Measurements from ENCODE around the gene FGF14. TPM values are rescaled to one million over a fixed set of nuclear protein-coding genes. Genes with fewer than 3 reads are reported as not detected.

FGF14 gene
- total RNA-seq, 5 donors from 2014 or later (not counting 1 experiment from before 2014, with no cell fraction given) = 0.03 TPM; not detected in 3

GRCh38 chr13:102040812-102041211, 361.0 kb downstream of the FGF14 start:
- ATAC-seq (replicated peaks in 1 of 4) (no peak), DNase-seq (no peak)
- ChIA-PET POLR2A (no interaction called here), CTCF (interaction anchor here in 1 of 2 donors (0.6 kb wide), 1 partner anchor 91 kb away, joined by 3 read pairs; no protein-coding TSS in a partner anchor)
- Mint-ChIP-seq H3K4me1 (no peaks in the 10 kb centered on the region), H3K27ac (no peak overlapping the region), H3K4me3 (no peak overlapping the region), H3K36me3 (no peaks in the 10 kb centered on the region), H3K27me3 (peaks cover 0 to 3% of the 10 kb centered on the region in 2 donors), H3K9me3 (peaks cover 0 to 4% (median 0%) of the 10 kb centered on the region in 3 donors)
- H3K36me3 ChIP-seq (ENCODE audit: control insufficient read depth in 2 of 2, extremely low read depth in 1 of 2, insufficient read depth in 1 of 2, low read length in 1 of 2) = no peaks in the 10 kb centered on the region
- no peaks in the 10 kb centered on the region for H3K4me1 ChIP-seq (ENCODE audit: control insufficient read depth in 1 of 2, extremely low read depth in 1 of 2, insufficient read depth in 2 of 2, low read length in 2 of 2)
- no peaks in the 10 kb centered on the region for H3K9me3 ChIP-seq
- H3K27me3 ChIP-seq (replicated peaks in 1 of 2; ENCODE audit: control insufficient read depth in 2 of 2, extremely low read depth in 1 of 2, insufficient read depth in 2 of 2, low read length in 1 of 2) = no peaks in the 10 kb centered on the region
- WGBS (ENCODE audit: insufficient coverage) = no CpG with 5 or more reads among the region's 2 CpGs
- H3K27ac ChIP-seq (ENCODE audit: low read length) = no peak overlapping the region
- no peak overlapping the region for H3K4me3 ChIP-seq (ENCODE audit: control insufficient read depth in 1 of 2, extremely low read depth in 1 of 2, low read length in 1 of 2)

GRCh38 chr13:102039264-102039663, 362.6 kb downstream of the FGF14 start:
- POLR2A ChIA-PET = no interaction called here
- no peak overlapping the region for H3K27ac ChIP-seq (ENCODE audit: low read length)
- CTCF ChIA-PET = no interaction called here
- Mint-ChIP-seq H3K36me3 (no peaks in the 10 kb centered on the region), H3K4me1 (no peaks in the 10 kb centered on the region), H3K27me3 (peaks cover 0 to 3% of the 10 kb centered on the region in 2 donors), H3K27ac (no peak overlapping the region), H3K9me3 (peaks cover 0 to 4% (median 0%) of the 10 kb centered on the region in 3 donors), H3K4me3 (no peak overlapping the region)
- ATAC-seq (replicated peaks in 1 of 4) = no peak
- 59% methylated on average over 4 of the region's 7 CpGs for WGBS (ENCODE audit: insufficient coverage)
- no peaks in the 10 kb centered on the region for H3K36me3 ChIP-seq (ENCODE audit: control insufficient read depth in 2 of 2, extremely low read depth in 1 of 2, insufficient read depth in 1 of 2, low read length in 1 of 2)
- no peaks in the 10 kb centered on the region for H3K4me1 ChIP-seq (ENCODE audit: control insufficient read depth in 1 of 2, extremely low read depth in 1 of 2, insufficient read depth in 2 of 2, low read length in 2 of 2)
- no peaks in the 10 kb centered on the region for H3K9me3 ChIP-seq
- no peaks in the 10 kb centered on the region for H3K27me3 ChIP-seq (replicated peaks in 1 of 2; ENCODE audit: control insufficient read depth in 2 of 2, extremely low read depth in 1 of 2, insufficient read depth in 2 of 2, low read length in 1 of 2)
- no peak overlapping the region for H3K4me3 ChIP-seq (ENCODE audit: control insufficient read depth in 1 of 2, extremely low read depth in 1 of 2, low read length in 1 of 2)
- no peak for DNase-seq

- Mint-ChIP-seq H3K4me1 (no peaks in the 10 kb centered on the region), H3K27me3 (peaks cover 0 to 3% of the 10 kb centered on the region in 2 donors), H3K4me3 (no peak overlapping the region), H3K36me3 (no peaks in the 10 kb centered on the region), H3K9me3 (peaks cover 0 to 4% (median 0%) of the 10 kb centered on the region in 3 donors), H3K27ac (no peak overlapping the region)
- ChIA-PET POLR2A (no interaction called here), CTCF (no interaction called here)
- no peaks in the 10 kb centered on the region for H3K4me1 ChIP-seq (ENCODE audit: control insufficient read depth in 1 of 2, extremely low read depth in 1 of 2, insufficient read depth in 2 of 2, low read length in 2 of 2)
- no peaks in the 10 kb centered on the region for H3K9me3 ChIP-seq
- H3K27me3 ChIP-seq (replicated peaks in 1 of 2; ENCODE audit: control insufficient read depth in 2 of 2, extremely low read depth in 1 of 2, insufficient read depth in 2 of 2, low read length in 1 of 2) = no peaks in the 10 kb centered on the region
- no peak overlapping the region for H3K27ac ChIP-seq (ENCODE audit: low read length)
- ATAC-seq (replicated peaks in 1 of 4) (no peak), DNase-seq (no peak)
- H3K4me3 ChIP-seq (ENCODE audit: control insufficient read depth in 1 of 2, extremely low read depth in 1 of 2, low read length in 1 of 2) = no peak overlapping the region
- no CpG with 5 or more reads among the region's 1 CpG for WGBS (ENCODE audit: insufficient coverage)
- H3K36me3 ChIP-seq (ENCODE audit: control insufficient read depth in 2 of 2, extremely low read depth in 1 of 2, insufficient read depth in 1 of 2, low read length in 1 of 2) = no peaks in the 10 kb centered on the region
Observed at GRCh38 chr13:102038787-102039186, 363.1 kb downstream of the FGF14 start.

GRCh38 chr13:102035969-102036368, 365.9 kb downstream of the FGF14 start:
- CTCF ChIA-PET = no interaction called here
- no peaks in the 10 kb centered on the region for H3K36me3 ChIP-seq (ENCODE audit: control insufficient read depth in 2 of 2, extremely low read depth in 1 of 2, insufficient read depth in 1 of 2, low read length in 1 of 2)
- Mint-ChIP-seq H3K27ac (no peak overlapping the region), H3K4me3 (no peak overlapping the region), H3K4me1 (no peaks in the 10 kb centered on the region), H3K9me3 (peaks cover 0 to 4% (median 0%) of the 10 kb centered on the region in 3 donors), H3K36me3 (no peaks in the 10 kb centered on the region), H3K27me3 (peaks cover 0 to 3% of the 10 kb centered on the region in 2 donors)
- H3K4me1 ChIP-seq (ENCODE audit: control insufficient read depth in 1 of 2, extremely low read depth in 1 of 2, insufficient read depth in 2 of 2, low read length in 2 of 2) = no peaks in the 10 kb centered on the region
- no peak overlapping the region for H3K27ac ChIP-seq (ENCODE audit: low read length)
- no peaks in the 10 kb centered on the region for H3K9me3 ChIP-seq
- H3K4me3 ChIP-seq (ENCODE audit: control insufficient read depth in 1 of 2, extremely low read depth in 1 of 2, low read length in 1 of 2) = no peak overlapping the region
- ATAC-seq (replicated peaks in 1 of 4) (no peak), DNase-seq (no peak)
- H3K27me3 ChIP-seq (replicated peaks in 1 of 2; ENCODE audit: control insufficient read depth in 2 of 2, extremely low read depth in 1 of 2, insufficient read depth in 2 of 2, low read length in 1 of 2) = no peaks in the 10 kb centered on the region
- POLR2A ChIA-PET = no interaction called here

GRCh38 chr13:102033857-102034331, 368.0 kb downstream of the FGF14 start:
- Histone ChIP-seq H3K27me3 (replicated peaks in 1 of 2; ENCODE audit: control insufficient read depth in 2 of 2, extremely low read depth in 1 of 2, insufficient read depth in 2 of 2, low read length in 1 of 2) (no peaks in the 10 kb centered on the region), H3K27ac (ENCODE audit: low read length) (no peak overlapping the region), H3K4me3 (ENCODE audit: control insufficient read depth in 1 of 2, extremely low read depth in 1 of 2, low read length in 1 of 2) (no peak overlapping the region), H3K36me3 (ENCODE audit: control insufficient read depth in 2 of 2, extremely low read depth in 1 of 2, insufficient read depth in 1 of 2, low read length in 1 of 2) (no peaks in the 10 kb centered on the region), H3K4me1 (ENCODE audit: control insufficient read depth in 1 of 2, extremely low read depth in 1 of 2, insufficient read depth in 2 of 2, low read length in 2 of 2) (no peaks in the 10 kb centered on the region), H3K9me3 (no peaks in the 10 kb centered on the region)
- DNase-seq (no peak), ATAC-seq (replicated peaks in 1 of 4) (no peak)
- Mint-ChIP-seq H3K36me3 (no peaks in the 10 kb centered on the region), H3K4me3 (no peak overlapping the region), H3K9me3 (no peaks in the 10 kb centered on the region), H3K4me1 (no peaks in the 10 kb centered on the region), H3K27me3 (peaks cover 0 to 4% of the 10 kb centered on the region in 2 donors), H3K27ac (no peak overlapping the region)
- CTCF ChIA-PET = no interaction called here
- 72% methylated on average over 2 of the region's 5 CpGs for WGBS (ENCODE audit: insufficient coverage)
- POLR2A ChIA-PET = no interaction called here

- POLR2A ChIA-PET = no interaction called here
- DNase-seq = no peak
Observed at GRCh38 chr13:102033386-102033785, 368.5 kb downstream of the FGF14 start.

GRCh38 chr13:102028868-102029267, 373.0 kb downstream of the FGF14 start:
- H3K9me3 Mint-ChIP-seq = no peaks in the 10 kb centered on the region
- no peak for DNase-seq
- ATAC-seq (replicated peaks in 1 of 4) = no peak
- WGBS (ENCODE audit: insufficient coverage) = 90% methylated on average over 1 of the region's 5 CpGs
- ChIA-PET CTCF (no interaction called here), POLR2A (interaction anchor here in 1 of 2 donors (0.7 kb wide), 1 partner anchor 37 kb away, joined by 3 read pairs; no protein-coding TSS in a partner anchor)
- no peaks in the 10 kb centered on the region for H3K4me1 Mint-ChIP-seq
- no peak overlapping the region for H3K4me3 Mint-ChIP-seq
- H3K9me3 ChIP-seq = no peaks in the 10 kb centered on the region
- no peaks in the 10 kb centered on the region for H3K4me1 ChIP-seq (ENCODE audit: control insufficient read depth in 1 of 2, extremely low read depth in 1 of 2, insufficient read depth in 2 of 2, low read length in 2 of 2)
- H3K36me3 ChIP-seq (ENCODE audit: control insufficient read depth in 2 of 2, extremely low read depth in 1 of 2, insufficient read depth in 1 of 2, low read length in 1 of 2) = no peaks in the 10 kb centered on the region
- H3K4me3 ChIP-seq (ENCODE audit: control insufficient read depth in 1 of 2, extremely low read depth in 1 of 2, low read length in 1 of 2) = no peak overlapping the region
- no peak overlapping the region for H3K27ac ChIP-seq (ENCODE audit: low read length)
- no peak overlapping the region for H3K27ac Mint-ChIP-seq
- H3K27me3 ChIP-seq (replicated peaks in 1 of 2; ENCODE audit: control insufficient read depth in 2 of 2, extremely low read depth in 1 of 2, insufficient read depth in 2 of 2, low read length in 1 of 2) = no peaks in the 10 kb centered on the region
- H3K27me3 Mint-ChIP-seq = peaks cover 0 to 3% of the 10 kb centered on the region in 2 donors
- no peaks in the 10 kb centered on the region for H3K36me3 Mint-ChIP-seq

More at GRCh38 chr13:102033386-102033785, 368.5 kb downstream of the FGF14 start:
- no peak for ATAC-seq (replicated peaks in 1 of 4)
- H3K4me1 Mint-ChIP-seq = no peaks in the 10 kb centered on the region
- Histone ChIP-seq H3K36me3 (ENCODE audit: control insufficient read depth in 2 of 2, extremely low read depth in 1 of 2, insufficient read depth in 1 of 2, low read length in 1 of 2) (no peaks in the 10 kb centered on the region), H3K4me1 (ENCODE audit: control insufficient read depth in 1 of 2, extremely low read depth in 1 of 2, insufficient read depth in 2 of 2, low read length in 2 of 2) (no peaks in the 10 kb centered on the region), H3K9me3 (no peaks in the 10 kb centered on the region), H3K4me3 (ENCODE audit: control insufficient read depth in 1 of 2, extremely low read depth in 1 of 2, low read length in 1 of 2) (no peak overlapping the region), H3K27me3 (replicated peaks in 1 of 2; ENCODE audit: control insufficient read depth in 2 of 2, extremely low read depth in 1 of 2, insufficient read depth in 2 of 2, low read length in 1 of 2) (no peaks in the 10 kb centered on the region), H3K27ac (ENCODE audit: low read length) (no peak overlapping the region)
- H3K36me3 Mint-ChIP-seq = no peaks in the 10 kb centered on the region
- no CpG with 5 or more reads among the region's 7 CpGs for WGBS (ENCODE audit: insufficient coverage)
- peaks cover 0 to 6% of the 10 kb centered on the region in 2 donors for H3K27me3 Mint-ChIP-seq
- H3K4me3 Mint-ChIP-seq = no peak overlapping the region
- CTCF ChIA-PET = no interaction called here
- H3K9me3 Mint-ChIP-seq = no peaks in the 10 kb centered on the region
- H3K27ac Mint-ChIP-seq = no peak overlapping the region
